Activated naive CD8-positive, alpha-beta T cell treated with anti-CD3 and anti-CD28 coated beads, Interleukin-2, amount 50 U/mL, for 24 hours (primary cell): Measurements from ENCODE around the gene METTL21A.

ENCODE experiments used
- ATAC-seq: fragments of 150-1000 bp; cut with Tn5 transposase; one replicate; pipeline ENCODE4 v1.10.0; 2021
- DNase-seq: peaks from one replicate; pipeline ENCODE4 v3.0.0; 2021
- H3K27ac Mint-ChIP-seq: one replicate; pipeline ENCODE4 v1.8.0; 2021; ENCODE audit warnings: mild to moderate bottlenecking, mixed read lengths
- H3K27me3 Mint-ChIP-seq: one replicate; pipeline ENCODE4 v1.8.0; 2021; ENCODE audit warnings: mixed read lengths
- H3K36me3 Mint-ChIP-seq: one replicate; pipeline ENCODE4 v1.8.0; 2021; ENCODE audit warnings: low read depth, mixed read lengths
- H3K4me1 Mint-ChIP-seq: one replicate; pipeline ENCODE4 v1.8.0; 2021; ENCODE audit warnings: mixed read lengths
- H3K4me3 Mint-ChIP-seq: one replicate; pipeline ENCODE4 v1.8.0; 2021; ENCODE audit warnings: mild to moderate bottlenecking, moderate library complexity, mixed read lengths
- H3K9me3 Mint-ChIP-seq: one replicate; pipeline ENCODE4 v1.8.0; 2021; ENCODE audit warnings: mixed read lengths

Gene METTL21A

DNA sequence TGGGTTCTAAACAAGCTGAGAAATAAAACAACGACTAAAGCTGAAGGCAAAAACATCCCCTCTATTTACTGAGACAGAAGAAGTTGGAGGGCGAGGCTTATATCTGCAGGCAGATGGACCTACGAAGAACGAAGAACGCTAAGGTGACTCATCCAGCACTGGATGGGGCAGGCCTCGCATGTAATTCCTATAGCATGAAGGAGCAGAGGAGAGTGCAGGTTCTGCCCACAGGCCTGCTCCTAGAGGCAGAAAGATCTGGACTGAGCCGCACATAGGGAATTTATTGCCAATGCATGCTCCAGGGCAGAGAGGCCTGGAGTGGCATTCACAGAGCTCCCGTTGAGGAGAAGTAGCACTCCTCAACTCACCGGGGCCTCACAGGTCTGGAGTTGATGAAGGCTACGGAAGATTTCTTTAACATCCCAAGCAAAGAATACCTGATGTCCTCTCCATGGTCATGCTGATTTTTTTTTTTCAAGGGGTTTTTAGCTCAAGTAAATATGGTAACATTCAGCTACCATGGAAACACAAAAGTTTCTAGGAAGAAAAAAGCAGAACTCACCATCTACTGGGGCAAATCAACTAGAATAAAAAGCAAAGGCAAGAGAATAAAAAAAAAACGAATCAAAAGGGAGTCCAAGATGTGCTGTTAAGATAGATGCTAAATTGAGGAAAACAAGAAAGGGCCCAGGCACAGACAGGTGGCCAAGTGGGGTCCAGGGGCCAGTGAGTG lies 10.4 kb upstream of the METTL21A start:
- Mint-ChIP-seq H3K27me3 (peaks cover 4% of the 10 kb centered on the region), H3K36me3 (peaks cover 2% of the 10 kb centered on the region), H3K9me3 (peaks cover 4% of the 10 kb centered on the region), H3K27ac (no peak overlapping the region), H3K4me1 (peaks cover 10% of the 10 kb centered on the region), H3K4me3 (no peak overlapping the region)
- ATAC-seq (no peak), DNase-seq (no peak)

DNA sequence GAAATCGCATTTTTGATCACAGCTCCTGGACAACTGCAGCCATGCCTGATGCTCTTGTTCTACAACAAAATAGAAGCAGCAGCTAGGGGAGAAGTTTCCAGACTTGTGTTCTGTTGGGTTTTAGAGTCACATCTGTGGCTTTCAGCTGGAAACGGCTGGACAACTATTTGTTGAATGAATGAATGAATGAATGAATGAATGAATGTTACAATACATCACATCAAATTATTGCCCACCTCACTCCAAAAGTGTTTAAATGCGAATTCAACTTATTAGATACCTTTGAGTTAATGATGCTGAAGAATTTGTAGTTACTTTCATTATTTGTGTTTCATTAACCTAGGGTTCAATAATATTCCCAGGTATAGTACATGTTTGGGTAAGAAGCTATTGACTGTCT lies 8.5 kb upstream of the METTL21A start:
- H3K36me3 Mint-ChIP-seq: no peaks in the 10 kb centered on the region
- DNase-seq (no peak), ATAC-seq (no peak)
- H3K27ac Mint-ChIP-seq: no peak overlapping the region
- no peak overlapping the region for H3K4me3 Mint-ChIP-seq
- H3K4me1 Mint-ChIP-seq: peaks cover 10% of the 10 kb centered on the region
- H3K9me3 Mint-ChIP-seq: no peaks in the 10 kb centered on the region
- H3K27me3 Mint-ChIP-seq: no peaks in the 10 kb centered on the region

DNA sequence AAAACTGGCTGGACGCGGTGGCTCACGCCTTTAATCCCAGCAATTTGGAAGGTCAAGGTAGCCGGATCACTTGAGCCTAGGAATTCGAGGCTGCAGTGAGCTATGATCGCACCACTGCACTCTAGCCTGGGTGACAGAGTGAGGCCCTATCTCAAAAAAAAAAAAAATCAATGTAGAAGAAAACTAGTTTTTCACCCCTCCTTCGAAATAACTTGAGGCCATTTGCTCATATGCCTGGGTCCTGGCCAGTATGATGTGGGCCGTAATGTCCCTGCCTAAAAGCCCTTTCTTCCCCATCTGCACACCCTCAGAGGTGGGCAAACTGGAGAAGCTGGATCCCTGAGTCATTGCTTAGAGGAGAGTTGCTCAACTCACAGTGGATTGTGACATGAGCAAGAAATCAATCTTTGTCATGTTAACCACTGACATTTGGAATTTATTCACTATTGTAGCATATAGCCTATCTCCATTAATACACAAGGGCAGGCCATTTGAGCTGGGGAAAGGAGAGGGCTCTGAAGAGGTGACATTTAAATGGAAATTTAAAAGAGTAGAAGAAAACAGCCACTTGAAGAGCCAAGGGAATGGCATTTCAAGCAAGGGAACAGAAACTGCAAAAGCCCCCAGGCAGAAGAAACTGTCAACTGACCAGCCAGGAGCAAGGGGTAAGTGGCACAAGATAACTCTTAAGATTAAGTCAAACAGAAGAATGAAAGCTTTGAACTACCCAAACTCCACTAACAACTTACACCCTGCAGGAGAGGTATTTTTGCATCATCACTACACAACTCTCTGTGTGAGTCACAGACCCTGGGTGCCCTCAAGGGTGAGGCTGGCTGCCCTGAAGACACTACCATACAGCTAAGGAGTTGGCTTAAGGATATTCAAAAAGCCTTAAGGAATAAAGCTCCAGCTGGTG lies 7.6 kb upstream of the METTL21A start:
- ATAC-seq (peak; percentile 94), DNase-seq (no peak)
- H3K4me1 Mint-ChIP-seq: peaks cover 10% of the 10 kb centered on the region
- no peaks in the 10 kb centered on the region for H3K36me3 Mint-ChIP-seq
- H3K9me3 Mint-ChIP-seq: no peaks in the 10 kb centered on the region
- peak overlapping the region; percentile 41 for H3K27ac Mint-ChIP-seq
- H3K27me3 Mint-ChIP-seq: no peaks in the 10 kb centered on the region
- H3K4me3 Mint-ChIP-seq: no peak overlapping the region

DNA sequence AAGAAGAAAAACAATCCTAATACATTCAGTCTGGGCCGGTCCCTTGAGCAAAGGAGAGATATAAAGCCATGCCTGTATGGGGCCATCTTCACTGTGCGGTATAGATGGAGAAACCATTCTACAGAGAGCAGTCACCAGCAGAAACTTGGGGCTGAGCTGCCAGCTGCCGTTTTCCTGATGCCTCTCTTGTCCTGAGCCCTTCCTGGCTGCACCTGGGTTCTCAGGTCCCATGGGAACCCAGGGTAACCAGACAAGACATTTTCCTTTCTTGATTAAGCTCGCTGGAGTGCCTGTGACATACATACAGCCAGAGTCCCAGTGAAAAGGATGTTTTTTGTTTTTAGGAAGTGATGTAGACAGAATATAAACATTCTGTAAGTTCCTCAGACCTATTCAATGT lies 5.3 kb upstream of the METTL21A start:
- no peaks in the 10 kb centered on the region for H3K27me3 Mint-ChIP-seq
- peaks cover 28% of the 10 kb centered on the region for H3K4me1 Mint-ChIP-seq
- no peak for ATAC-seq
- no peaks in the 10 kb centered on the region for H3K36me3 Mint-ChIP-seq
- no peak for DNase-seq
- H3K9me3 Mint-ChIP-seq: no peaks in the 10 kb centered on the region
- H3K4me3 Mint-ChIP-seq: no peak overlapping the region
- no peak overlapping the region for H3K27ac Mint-ChIP-seq

DNA sequence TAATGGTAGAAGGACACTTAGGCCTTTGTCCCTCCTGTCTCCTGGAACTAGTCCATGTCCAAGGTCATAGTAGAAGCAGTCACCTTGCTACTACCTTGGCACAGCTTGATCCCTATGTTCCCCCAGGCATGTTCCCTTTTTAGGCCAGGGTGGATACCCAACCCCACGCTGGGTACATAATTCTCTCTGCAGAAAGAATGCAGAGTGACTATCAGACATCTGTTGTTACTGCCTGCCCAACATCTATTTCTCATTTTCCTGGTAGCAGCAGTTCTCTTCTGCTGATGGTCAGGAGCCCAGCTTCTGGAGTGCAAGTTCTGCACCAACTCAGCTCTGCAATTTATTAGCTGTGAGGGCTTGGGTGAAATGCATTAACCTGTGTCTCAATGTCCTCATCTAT lies 4.4 kb upstream of the METTL21A start:
- Mint-ChIP-seq H3K4me1 (peaks cover 30% of the 10 kb centered on the region), H3K9me3 (no peaks in the 10 kb centered on the region), H3K27me3 (no peaks in the 10 kb centered on the region), H3K4me3 (no peak overlapping the region), H3K36me3 (no peaks in the 10 kb centered on the region), H3K27ac (no peak overlapping the region)
- DNase-seq (no peak), ATAC-seq (no peak)

DNA sequence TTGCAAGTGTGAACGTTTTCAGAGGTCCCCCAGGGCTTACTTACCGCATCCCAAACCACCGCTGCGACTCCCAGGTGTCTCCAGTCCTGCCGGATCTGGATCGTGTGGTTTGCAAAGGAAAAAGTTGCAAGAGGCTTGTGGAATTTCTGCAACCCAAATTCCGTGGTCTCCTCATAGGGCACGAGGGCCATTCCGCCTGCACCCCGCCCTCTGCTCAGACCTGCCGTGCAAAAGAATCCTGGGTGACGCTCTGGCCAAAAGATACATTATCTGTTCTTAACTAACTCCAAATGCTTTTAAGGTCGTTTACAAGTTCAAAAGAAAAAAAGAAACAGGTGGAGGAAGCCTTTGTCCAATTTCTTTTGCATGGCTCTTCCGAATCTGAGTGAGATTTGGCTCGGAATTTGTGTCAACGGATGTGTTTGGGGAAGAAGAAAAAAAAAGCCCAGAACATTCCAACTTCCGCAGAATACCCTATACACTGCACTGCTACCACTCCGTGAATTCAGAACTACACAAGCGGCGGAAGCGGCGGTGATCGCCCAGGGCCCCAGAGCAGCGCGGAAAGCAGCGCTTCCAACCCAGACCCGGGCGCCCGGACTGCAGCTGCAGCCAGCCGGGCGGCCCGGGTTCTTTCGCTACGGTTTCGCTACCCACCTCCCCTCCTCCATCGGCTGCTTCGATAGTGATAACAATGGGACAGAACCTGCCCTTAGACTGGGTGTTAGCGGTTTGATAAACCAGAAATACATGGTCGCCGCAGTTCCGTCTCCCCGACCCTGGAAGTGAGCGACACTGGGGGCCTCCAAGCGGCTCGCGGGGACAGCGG lies 795 bp downstream of the METTL21A start:
- DNase-seq: peak; percentile 69
- Mint-ChIP-seq H3K36me3 (peaks cover 36% of the 10 kb centered on the region), H3K9me3 (no peaks in the 10 kb centered on the region), H3K4me1 (peaks cover 69% of the 10 kb centered on the region), H3K4me3 (peak overlapping the region; percentile 88), H3K27ac (peak overlapping the region; percentile 86), H3K27me3 (no peaks in the 10 kb centered on the region)
- peak; percentile 37 for ATAC-seq

DNA sequence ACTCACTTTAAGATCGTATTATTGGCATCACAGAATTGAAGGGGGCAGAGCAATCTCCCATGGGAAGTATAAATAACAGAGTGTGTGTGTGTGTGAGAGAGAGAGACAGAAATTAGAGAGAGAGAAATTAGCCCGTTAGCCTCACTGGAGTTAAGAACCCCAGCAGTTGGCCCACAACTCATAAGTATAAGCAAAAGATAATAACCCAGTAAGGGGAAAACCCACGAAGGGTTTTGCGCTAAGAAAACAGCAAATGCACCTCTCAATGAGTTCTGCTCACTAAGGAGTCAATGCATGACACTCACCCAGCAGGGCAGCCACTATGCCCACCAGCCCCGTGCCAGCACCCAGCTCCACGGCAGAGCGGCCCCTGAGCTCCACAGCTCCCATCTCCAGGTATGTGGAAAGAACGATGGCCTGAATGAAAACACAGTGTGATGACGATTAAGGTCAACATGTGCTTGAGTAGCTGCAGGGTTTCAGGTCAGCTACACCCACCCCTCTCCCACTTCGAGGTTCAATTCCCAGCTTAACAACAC lies 3.6 kb downstream of the METTL21A start:
- no peaks in the 10 kb centered on the region for H3K27me3 Mint-ChIP-seq
- no peaks in the 10 kb centered on the region for H3K9me3 Mint-ChIP-seq
- no peak for DNase-seq
- H3K4me1 Mint-ChIP-seq: peaks cover 65% of the 10 kb centered on the region
- peaks cover 59% of the 10 kb centered on the region for H3K36me3 Mint-ChIP-seq
- H3K27ac Mint-ChIP-seq: peak overlapping the region; percentile 52
- no peak for ATAC-seq
- peak overlapping the region; percentile 31 for H3K4me3 Mint-ChIP-seq

DNA sequence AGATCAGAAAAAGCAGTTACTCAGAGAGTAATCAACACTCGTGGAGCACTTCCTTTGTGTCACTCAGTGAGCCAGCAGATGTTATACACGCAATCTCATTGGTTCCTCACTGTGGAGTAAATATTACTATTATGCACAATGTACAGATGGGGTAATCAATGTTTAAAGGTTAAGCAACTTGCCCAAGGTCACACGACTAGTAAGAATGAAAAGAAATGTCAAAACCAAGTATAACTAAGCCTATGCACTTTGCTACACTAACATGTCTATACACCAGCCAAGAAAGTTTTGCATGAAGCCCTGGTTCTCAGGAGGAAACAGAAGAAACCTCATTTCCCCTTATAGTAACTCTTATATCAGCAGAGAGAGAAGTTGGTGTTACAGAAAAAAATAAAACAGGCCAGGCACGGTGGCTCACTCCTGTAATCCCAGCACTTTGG lies 5.4 kb downstream of the METTL21A start:
- Mint-ChIP-seq H3K27ac (peak overlapping the region; percentile 28), H3K9me3 (no peaks in the 10 kb centered on the region), H3K4me1 (peaks cover 55% of the 10 kb centered on the region), H3K27me3 (no peaks in the 10 kb centered on the region), H3K4me3 (peak overlapping the region; percentile 13), H3K36me3 (peaks cover 70% of the 10 kb centered on the region)
- DNase-seq (no peak), ATAC-seq (no peak)

DNA sequence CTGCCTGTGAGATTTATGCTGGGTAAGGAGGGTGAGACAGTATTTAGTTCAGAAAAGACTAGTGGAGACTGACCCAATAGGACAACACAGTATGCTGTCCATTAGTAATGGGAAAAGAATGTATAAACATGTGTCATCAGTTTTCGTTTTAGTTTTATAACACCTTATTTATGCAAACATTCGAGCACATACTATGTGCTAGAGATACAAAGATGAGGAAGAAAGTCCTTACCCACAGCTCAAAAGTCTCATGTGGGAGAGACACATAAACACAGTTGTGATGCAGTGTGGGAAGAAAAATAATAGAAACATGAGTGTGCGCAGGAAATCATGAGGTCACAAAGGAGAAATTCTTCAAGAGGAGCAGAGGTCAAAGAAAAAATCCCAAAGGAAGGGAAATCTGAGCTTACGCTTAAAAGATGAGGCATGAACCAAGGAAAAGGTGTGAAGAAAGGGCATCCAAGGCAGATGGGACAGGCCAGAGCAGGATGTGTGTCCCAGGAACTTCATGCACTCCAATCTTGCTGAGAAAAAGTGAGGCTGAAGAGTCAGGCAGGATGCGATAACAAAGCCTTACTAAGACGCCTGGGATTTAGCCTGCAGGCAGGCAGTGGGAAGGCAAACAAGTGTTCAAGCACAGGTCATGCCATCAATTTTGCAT lies 8.1 kb downstream of the METTL21A start:
- H3K4me3 Mint-ChIP-seq: no peak overlapping the region

DNA sequence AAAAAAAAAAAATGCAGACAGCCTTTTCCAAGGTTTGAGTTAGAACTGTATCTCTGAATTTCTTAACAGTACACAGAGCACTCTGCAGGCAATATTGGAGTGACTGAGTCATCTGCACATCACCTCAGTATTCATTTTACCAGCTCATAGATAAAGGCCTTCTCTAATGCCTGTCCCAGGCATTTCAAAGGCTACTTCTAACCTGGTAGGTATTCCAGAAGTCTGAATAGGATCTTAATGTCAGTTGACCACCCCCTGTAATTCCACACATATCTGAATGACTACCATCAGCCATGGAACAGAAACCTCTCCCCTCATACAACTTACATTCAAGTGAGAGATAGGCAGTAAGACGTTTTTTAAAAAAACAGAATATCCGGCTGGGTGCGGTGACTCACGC lies 9.0 kb downstream of the METTL21A start:
- Mint-ChIP-seq H3K27ac (no peak overlapping the region), H3K36me3 (peaks cover 63% of the 10 kb centered on the region)

More for the DNA sequence above, 8.1 kb downstream of the METTL21A start:
- Mint-ChIP-seq H3K27me3 (no peaks in the 10 kb centered on the region), H3K27ac (no peak overlapping the region), H3K36me3 (peaks cover 70% of the 10 kb centered on the region), H3K9me3 (no peaks in the 10 kb centered on the region), H3K4me1 (peaks cover 32% of the 10 kb centered on the region)
- no peak for ATAC-seq
- no peak for DNase-seq

DNA sequence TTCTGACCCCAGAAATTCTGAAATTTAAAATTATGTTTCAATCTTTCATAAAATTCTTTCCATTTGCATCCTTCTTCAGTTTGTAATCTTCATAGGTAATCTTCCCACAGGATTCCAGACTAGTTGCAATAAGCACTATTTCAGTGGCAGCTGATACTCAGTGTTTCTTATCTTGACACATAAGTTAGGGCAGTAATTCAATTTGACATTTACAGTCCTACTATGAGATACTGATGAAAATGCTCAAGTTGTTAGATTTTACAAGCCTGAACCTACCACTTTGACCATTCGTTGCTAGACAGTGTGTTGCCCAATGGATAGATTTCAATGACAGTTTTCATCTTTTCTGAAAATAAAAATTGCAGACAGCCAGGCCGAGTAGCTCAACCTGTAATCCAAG lies 10.4 kb downstream of the METTL21A start:
- Mint-ChIP-seq H3K27ac (no peak overlapping the region), H3K36me3 (peaks cover 53% of the 10 kb centered on the region), H3K4me1 (peaks cover 10% of the 10 kb centered on the region), H3K4me3 (no peak overlapping the region), H3K9me3 (no peaks in the 10 kb centered on the region), H3K27me3 (no peaks in the 10 kb centered on the region)
- DNase-seq (no peak), ATAC-seq (no peak)

More for the DNA sequence above, 9.0 kb downstream of the METTL21A start:
- no peaks in the 10 kb centered on the region for H3K27me3 Mint-ChIP-seq
- H3K4me1 Mint-ChIP-seq: peaks cover 22% of the 10 kb centered on the region
- H3K9me3 Mint-ChIP-seq: no peaks in the 10 kb centered on the region
- DNase-seq (no peak), ATAC-seq (no peak)
- no peak overlapping the region for H3K4me3 Mint-ChIP-seq

DNA sequence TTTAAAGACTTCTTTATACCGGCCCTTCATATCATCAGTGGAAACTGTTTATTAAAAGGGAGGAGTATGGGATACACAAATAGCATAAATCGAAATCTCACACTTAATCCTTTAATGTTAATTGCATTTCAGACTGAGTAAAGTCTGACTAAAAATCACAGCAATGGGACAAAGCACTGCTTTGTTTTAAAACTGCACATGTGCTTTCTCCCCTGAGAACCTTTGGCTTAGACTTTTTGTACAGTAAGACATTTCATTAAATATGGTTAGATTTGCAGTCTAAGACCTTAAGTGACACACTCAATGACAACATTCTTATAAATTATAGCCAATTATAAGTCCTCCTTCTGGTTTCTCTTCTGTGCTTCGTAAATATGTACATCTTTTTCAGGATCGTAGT lies 12.5 kb downstream of the METTL21A start:
- Mint-ChIP-seq H3K27me3 (no peaks in the 10 kb centered on the region), H3K27ac (no peak overlapping the region), H3K4me1 (peaks cover 2% of the 10 kb centered on the region), H3K4me3 (no peak overlapping the region), H3K36me3 (peaks cover 53% of the 10 kb centered on the region), H3K9me3 (no peaks in the 10 kb centered on the region)
- DNase-seq: no peak
- ATAC-seq: no peak

DNA sequence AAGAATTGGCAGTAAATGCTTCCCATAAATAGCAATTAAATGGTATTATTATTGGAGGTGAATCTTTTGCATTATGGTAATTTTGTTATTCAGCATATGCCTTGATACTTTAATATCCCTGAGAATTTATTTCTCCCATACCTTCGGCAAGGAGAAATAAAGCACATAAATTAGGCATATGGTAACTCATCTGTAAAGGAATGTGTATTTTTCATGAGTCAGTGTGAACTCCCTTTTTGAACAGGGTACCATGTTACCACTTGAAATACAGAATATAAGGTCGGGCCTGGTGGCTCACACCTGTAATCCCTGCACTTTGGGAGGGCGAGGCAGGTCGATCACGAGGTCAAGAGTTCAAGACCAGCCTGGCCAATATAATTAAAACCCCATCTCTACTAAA lies 18.4 kb downstream of the METTL21A start:
- Mint-ChIP-seq H3K27ac (no peak overlapping the region), H3K36me3 (peaks cover 47% of the 10 kb centered on the region), H3K4me1 (peaks cover 11% of the 10 kb centered on the region), H3K9me3 (no peaks in the 10 kb centered on the region), H3K27me3 (no peaks in the 10 kb centered on the region), H3K4me3 (no peak overlapping the region)
- DNase-seq (no peak), ATAC-seq (no peak)

DNA sequence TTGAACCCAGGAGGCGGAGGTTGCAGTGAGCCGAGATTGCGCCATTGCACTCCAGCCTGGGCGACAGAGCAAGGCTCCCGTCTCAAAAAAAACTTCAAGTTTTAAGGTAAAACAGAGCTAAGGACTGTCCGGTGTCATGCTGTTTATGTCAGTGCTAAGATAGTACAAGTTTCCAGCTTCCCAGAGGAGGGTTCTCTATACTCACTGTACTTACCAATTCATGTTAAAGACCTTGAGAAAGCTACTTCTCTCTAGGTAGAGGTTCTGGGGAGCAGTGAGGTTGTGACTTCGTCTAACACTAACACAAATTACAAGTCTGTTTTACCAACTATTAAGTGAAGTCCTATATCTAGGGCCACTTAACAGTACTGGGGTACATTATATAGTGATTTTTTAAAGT lies 18.8 kb downstream of the METTL21A start:
- ATAC-seq (no peak), DNase-seq (no peak)
- Mint-ChIP-seq H3K4me3 (no peak overlapping the region), H3K9me3 (no peaks in the 10 kb centered on the region), H3K27me3 (no peaks in the 10 kb centered on the region), H3K27ac (no peak overlapping the region), H3K36me3 (peaks cover 47% of the 10 kb centered on the region), H3K4me1 (peaks cover 15% of the 10 kb centered on the region)
